Testis (tissue), 2 donors: ENCODE results near the gene VAPB.

ENCODE experiments used
- CTCF ChIP-seq, 3 experiments: fragments of 450-650 bp in 2 of 3; fragments of 200-600 bp in 1 of 3; sonication (generic) in 1 of 3; IDR thresholded peaks; one replicate each; pipeline ENCODE4 v1.5.1; 2016 to 2019; ENCODE audit warnings: antibody characterized with exemption in 3 of 3, mild to moderate bottlenecking in 2 of 3, moderate library complexity in 1 of 3
- POLR2A ChIP-seq: fragments of 450-650 bp; IDR thresholded peaks from one replicate; pipeline ENCODE4 v1.6.1; 2017; ENCODE audit warnings: antibody characterized with exemption, mild to moderate bottlenecking, moderate library complexity

GRCh38 chr20:58375759-58376352 is 13.2 kb upstream of the VAPB start:
- TF ChIP-seq CTCF (IDR thresholded peaks at IDR 0.05) (no peak), POLR2A (no peak)
